Testis (tissue), 3 donors: Measurements from ENCODE around the gene OSTF1. TPM values are rescaled to one million over a fixed set of nuclear protein-coding genes. Genes with fewer than 3 reads are reported as not detected.
A peak's percentile ranks its signal among the peaks of the same experiment; 100 is the strongest.

Experiments
- DNase-seq: peaks from one replicate; pipeline ENCODE4 v3.0.0-alpha.2; 2019
- H3K27ac ChIP-seq, 2 donors: fragments of 200-600 bp; sonication (generic); one replicate each; pipeline ENCODE4 v1.5.1; 2019
- H3K27me3 ChIP-seq: fragments of 200-600 bp; sonication (generic); one replicate; pipeline ENCODE4 v1.5.1; 2019
- H3K36me3 ChIP-seq: fragments of 200-600 bp; sonication (generic); one replicate; pipeline ENCODE4 v1.5.1; 2017; ENCODE audit warnings: low read depth; ENCODE audit errors: missing control alignments
- H3K4me1 ChIP-seq: fragments of 200-600 bp; sonication (generic); one replicate; pipeline ENCODE4 v1.5.1; 2019
- H3K4me3 ChIP-seq, 2 donors: fragments of 200-600 bp; sonication (generic); one replicate each; pipeline ENCODE4 v1.5.1; 2017 to 2019
- H3K9me3 ChIP-seq: fragments of 200-600 bp; sonication (generic); one replicate; pipeline ENCODE4 v1.5.1; 2017
- CTCF ChIP-seq, 3 experiments: fragments of 450-650 bp in 2 of 3; fragments of 200-600 bp in 1 of 3; sonication (generic) in 1 of 3; IDR thresholded peaks; one replicate each; pipeline ENCODE4 v1.5.1; 2016 to 2019; ENCODE audit warnings: antibody characterized with exemption in 3 of 3, mild to moderate bottlenecking in 2 of 3, moderate library complexity in 1 of 3
- POLR2A ChIP-seq: fragments of 450-650 bp; IDR thresholded peaks from one replicate; pipeline ENCODE4 v1.6.1; 2017; ENCODE audit warnings: antibody characterized with exemption, mild to moderate bottlenecking, moderate library complexity
- WGBS, 2 donors: methylation state at CpG; one replicate each; pipeline ENCODE4 v1.1.5; 2018; 5-methylcytosine and 5-hydroxymethylcytosine counted together
- intact Hi-C: fragments of 100-400 bp; cut with DNase I; formaldehyde crosslinking; loops from one replicate; pipeline ENCODE4 v1.15.1; 2023; ENCODE audit warnings: low total_unique reads
- polyA plus RNA-seq: library from polyadenylated mRNA; stranded (reverse); fragments of 350-450 nt; fragmentation: Illumina TruSeq; extraction: RNeasy Lipid Tissue Mini Kit (QIAGEN cat#74804); gene quantifications from one replicate; pipeline ENCODE4 v1.2.3, GENCODE V29; 2014; ENCODE audit warnings: low read depth, low replicate concordance; ENCODE audit not compliant: insufficient read depth
- total RNA-seq, 2 donors: library from RNA; depleted of rRNA; stranded (reverse); fragments of >200 nt; gene quantifications; one replicate each; pipeline ENCODE4 v1.2.3, GENCODE V29; 2016

OSTF1 gene
- total and polyA plus RNA-seq, 3 donors from 2014 or later, result 25.2 to 34.2 (median 25.6) TPM

DNA sequence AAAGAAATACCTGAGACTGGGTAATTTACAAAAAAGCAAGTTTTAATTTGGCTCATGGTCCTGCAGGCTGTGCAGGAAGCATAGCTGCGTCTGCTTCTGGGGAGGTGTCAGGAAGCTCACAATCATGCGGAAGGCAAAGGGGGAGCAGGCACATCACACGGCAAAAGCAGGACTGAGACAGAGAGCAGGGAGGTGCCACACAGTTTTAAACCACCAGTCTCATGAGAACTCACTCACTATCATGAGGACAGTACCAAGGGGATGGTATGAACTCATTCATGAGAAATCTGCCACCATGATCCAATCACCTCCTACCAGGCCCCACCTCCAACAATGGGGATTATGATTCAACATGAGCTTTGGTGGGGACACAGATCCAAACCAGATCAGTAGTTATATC, 96.2 kb downstream of the OSTF1 start:
- Histone ChIP-seq H3K9me3 (no peaks in the 10 kb centered on the region), H3K4me1 (no peaks in the 10 kb centered on the region), H3K27ac (no peak overlapping the region), H3K27me3 (no peaks in the 10 kb centered on the region), H3K36me3 (no peaks in the 10 kb centered on the region), H3K4me3 (no peak overlapping the region)
- DNase-seq, result no peak
- TF ChIP-seq POLR2A (no peak), CTCF (IDR thresholded peaks at IDR 0.05) (no peak)
- intact Hi-C loops, result no loop called here
- WGBS, 2 donors, result 63 to 81% methylated on average over 3 of the region's 3 CpGs

GRCh38 chr9:75185585-75186170, 97.4 kb downstream of the OSTF1 start:
- Histone ChIP-seq H3K4me1 (no peaks in the 10 kb centered on the region), H3K36me3 (no peaks in the 10 kb centered on the region), H3K27me3 (no peaks in the 10 kb centered on the region), H3K4me3 (no peak overlapping the region), H3K27ac (no peak overlapping the region), H3K9me3 (no peaks in the 10 kb centered on the region)
- WGBS, 2 donors, result 63 to 67% methylated on average over 4 of the region's 4 CpGs
- peak; percentile 61 for DNase-seq
- intact Hi-C loops, result no loop called here
- peak in 2 of 3 experiments; percentile 39 to 52 for TF ChIP-seq CTCF (IDR thresholded peaks at IDR 0.05)
- TF ChIP-seq POLR2A, result no peak

- intact Hi-C loops, result no loop called here
- TF ChIP-seq CTCF (IDR thresholded peaks at IDR 0.05), result peak; percentile 57 to 99 (median 78)
- no peak for TF ChIP-seq POLR2A
- 27 to 36% methylated on average over 4 of the region's 4 CpGs for WGBS, 2 donors
- H3K27me3 ChIP-seq, result no peaks in the 10 kb centered on the region
- H3K4me3 ChIP-seq, result no peak overlapping the region
- no peaks in the 10 kb centered on the region for H3K9me3 ChIP-seq
- no peak for DNase-seq
- H3K36me3 ChIP-seq, result no peaks in the 10 kb centered on the region
- H3K4me1 ChIP-seq, result no peaks in the 10 kb centered on the region
- H3K27ac ChIP-seq, result no peak overlapping the region
Measured at GRCh38 chr9:75186767-75187380, 98.6 kb downstream of the OSTF1 start.

- 85 to 92% methylated on average over 2 of the region's 2 CpGs for WGBS, 2 donors
- intact Hi-C loops, result no loop called here
- H3K36me3 ChIP-seq, result no peaks in the 10 kb centered on the region
- H3K4me1 ChIP-seq, result no peaks in the 10 kb centered on the region
- TF ChIP-seq CTCF (IDR thresholded peaks at IDR 0.05), result no peak
- TF ChIP-seq POLR2A, result no peak
- H3K9me3 ChIP-seq, result no peaks in the 10 kb centered on the region
- H3K27me3 ChIP-seq, result no peaks in the 10 kb centered on the region
- H3K4me3 ChIP-seq, result no peak overlapping the region
- no peak for DNase-seq
- H3K27ac ChIP-seq, result no peak overlapping the region
Measured at GRCh38 chr9:75188756-75189155, 100.4 kb downstream of the OSTF1 start.

DNA sequence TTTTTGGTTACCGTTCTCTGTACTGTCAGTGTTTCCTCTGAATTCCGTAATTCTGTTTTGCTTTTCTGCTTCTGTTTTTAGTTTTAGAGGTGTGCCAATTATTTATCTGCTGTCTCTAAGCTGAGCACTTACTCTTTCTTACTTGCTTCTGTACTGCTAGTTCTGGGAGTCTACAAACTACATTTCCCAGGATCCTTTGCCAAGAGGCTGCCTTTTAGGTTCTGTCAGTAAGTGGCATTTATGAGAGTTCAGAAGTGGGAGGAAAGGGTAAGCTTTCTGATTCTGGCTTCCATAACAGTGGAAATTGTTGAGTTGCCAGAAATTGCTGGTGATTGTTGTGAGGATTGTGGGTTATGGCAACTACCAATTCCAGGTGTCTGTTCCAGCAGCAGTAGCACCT, 102.4 kb downstream of the OSTF1 start:
- WGBS, 2 donors, result 74 to 87% methylated on average over 2 of the region's 2 CpGs
- no peak for DNase-seq

More for the DNA sequence above, 102.4 kb downstream of the OSTF1 start:
- H3K27me3 ChIP-seq, result no peaks in the 10 kb centered on the region
- H3K27ac ChIP-seq, result no peak overlapping the region
- H3K36me3 ChIP-seq, result no peaks in the 10 kb centered on the region
- H3K9me3 ChIP-seq, result no peaks in the 10 kb centered on the region
- TF ChIP-seq CTCF (IDR thresholded peaks at IDR 0.05) (no peak), POLR2A (no peak)
- no peak overlapping the region for H3K4me3 ChIP-seq
- intact Hi-C loops, result no loop called here
- no peaks in the 10 kb centered on the region for H3K4me1 ChIP-seq
